ENCODE data around the gene E2F8.
A peak's percentile ranks its signal among the peaks of the same experiment; 100 is the strongest.

GRCh38 chr11:19259487-19260345, 19.0 kb upstream of the E2F8 start:
- TF ChIP-seq CTCF (IDR thresholded peaks at IDR 0.05; ENCODE audit: poor library complexity, severe bottlenecking) (peak; percentile 82), EP300 (conservative IDR thresholded peaks at IDR 0.05; ENCODE audit: poor library complexity, severe bottlenecking) (no peak), EZH2 (IDR thresholded peaks at IDR 0.05; ENCODE audit: borderline replicate concordance, insufficient read depth, low read length, poor library complexity, severe bottlenecking) (no peak)
- TF ChIP-seq, protein P1, sequence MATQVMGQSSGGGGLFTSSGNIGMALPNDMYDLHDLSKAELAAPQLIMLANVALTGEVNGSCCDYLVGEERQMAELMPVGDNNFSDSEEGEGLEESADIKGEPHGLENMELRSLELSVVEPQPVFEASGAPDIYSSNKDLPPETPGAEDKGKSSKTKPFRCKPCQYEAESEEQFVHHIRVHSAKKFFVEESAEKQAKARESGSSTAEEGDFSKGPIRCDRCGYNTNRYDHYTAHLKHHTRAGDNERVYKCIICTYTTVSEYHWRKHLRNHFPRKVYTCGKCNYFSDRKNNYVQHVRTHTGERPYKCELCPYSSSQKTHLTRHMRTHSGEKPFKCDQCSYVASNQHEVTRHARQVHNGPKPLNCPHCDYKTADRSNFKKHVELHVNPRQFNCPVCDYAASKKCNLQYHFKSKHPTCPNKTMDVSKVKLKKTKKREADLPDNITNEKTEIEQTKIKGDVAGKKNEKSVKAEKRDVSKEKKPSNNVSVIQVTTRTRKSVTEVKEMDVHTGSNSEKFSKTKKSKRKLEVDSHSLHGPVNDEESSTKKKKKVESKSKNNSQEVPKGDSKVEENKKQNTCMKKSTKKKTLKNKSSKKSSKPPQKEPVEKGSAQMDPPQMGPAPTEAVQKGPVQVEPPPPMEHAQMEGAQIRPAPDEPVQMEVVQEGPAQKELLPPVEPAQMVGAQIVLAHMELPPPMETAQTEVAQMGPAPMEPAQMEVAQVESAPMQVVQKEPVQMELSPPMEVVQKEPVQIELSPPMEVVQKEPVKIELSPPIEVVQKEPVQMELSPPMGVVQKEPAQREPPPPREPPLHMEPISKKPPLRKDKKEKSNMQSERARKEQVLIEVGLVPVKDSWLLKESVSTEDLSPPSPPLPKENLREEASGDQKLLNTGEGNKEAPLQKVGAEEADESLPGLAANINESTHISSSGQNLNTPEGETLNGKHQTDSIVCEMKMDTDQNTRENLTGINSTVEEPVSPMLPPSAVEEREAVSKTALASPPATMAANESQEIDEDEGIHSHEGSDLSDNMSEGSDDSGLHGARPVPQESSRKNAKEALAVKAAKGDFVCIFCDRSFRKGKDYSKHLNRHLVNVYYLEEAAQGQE (IDR thresholded peaks at IDR 0.05; ENCODE audit: borderline replicate concordance) = no peak

All from neural cell (in vitro differentiated cells).